Stimulated activated CD8-positive, alpha-beta memory T cell treated with anti-CD3 and anti-CD28 coated beads, Interleukin-12 subunit alpha, Interleukin-12 subunit beta, amount 100 ng/mL, for 1 hour (primary cell): ENCODE data around the gene GAMT.
A peak's percentile ranks its signal among the peaks of the same experiment; 100 is the strongest.

ENCODE experiments used
- DNase-seq: peaks from one replicate; pipeline ENCODE4 v3.0.0-alpha.2; 2020; ENCODE audit warnings: low read depth

Gene GAMT

GRCh38 chr19:1384478-1385110 is 16.7 kb downstream of the GAMT start:
- DNase-seq = no peak

DNA sequence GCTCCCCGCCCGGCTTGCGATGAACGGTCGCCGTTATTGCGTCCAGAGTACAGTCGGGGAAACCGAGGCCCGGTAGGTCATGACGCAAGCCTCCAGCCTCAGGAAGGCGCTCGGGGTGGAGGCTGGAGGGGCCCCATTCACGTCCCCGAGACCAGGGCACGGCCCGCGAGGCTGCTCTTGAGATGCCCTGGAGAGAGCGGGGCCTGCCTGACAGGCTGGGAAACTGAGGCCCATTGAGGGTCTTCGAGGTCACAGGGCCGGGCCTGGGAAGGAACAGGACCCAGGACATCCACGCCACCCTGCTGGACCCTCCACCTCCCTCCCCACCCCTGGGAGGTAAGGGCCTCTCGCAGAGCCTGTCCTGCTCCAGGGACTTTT is 17.3 kb downstream of the GAMT start:
- no peak for DNase-seq

- peak; percentile 93 for DNase-seq
These were observed 17.8 kb downstream of the GAMT start, which contains the start of gene NDUFS7 for GRCh38 chr19:1383312-1384084. NDUFS7 (plus strand) TSS chr19:1383907; CDS start chr19:1383927, 20 bp downstream.

GRCh38 chr19:1383017-1383311 is 18.4 kb downstream of the GAMT start:
- DNase-seq = no peak

GRCh38 chr19:1382250-1382649 is 19.1 kb downstream of the GAMT start:
- DNase-seq = no peak

DNA sequence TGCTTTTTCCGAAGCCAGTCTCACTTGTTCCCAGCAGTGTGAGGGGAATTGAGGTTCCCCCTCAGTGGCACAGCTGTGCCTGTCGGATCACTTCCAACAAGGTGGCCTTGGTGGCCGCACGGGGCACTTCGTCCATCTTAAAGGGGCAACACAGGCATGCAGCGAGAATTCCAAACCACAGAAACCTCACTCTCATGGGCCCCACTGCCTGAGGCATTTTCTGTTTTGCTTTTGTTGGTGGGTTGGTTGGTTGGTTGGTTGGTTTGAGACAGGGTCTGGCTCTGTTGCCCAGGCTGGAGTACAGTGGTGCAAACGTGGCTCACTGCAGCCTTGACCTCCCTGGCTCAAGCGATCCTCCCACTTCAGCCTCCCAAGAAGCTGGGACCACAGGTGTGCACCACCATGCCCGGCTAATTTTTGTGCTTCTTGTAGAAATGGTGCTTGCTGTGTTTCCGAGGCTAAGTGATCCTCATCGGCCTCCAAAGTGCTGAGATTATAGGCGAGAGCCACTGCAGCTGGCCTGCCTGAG is 21.3 kb downstream of the GAMT start:
- DNase-seq = no peak

GRCh38 chr19:1379126-1379905 is 22.0 kb downstream of the GAMT start:
- DNase-seq = no peak

- no peak for DNase-seq
These were observed 23.2 kb downstream of the GAMT start for GRCh38 chr19:1377965-1378785.

DNA sequence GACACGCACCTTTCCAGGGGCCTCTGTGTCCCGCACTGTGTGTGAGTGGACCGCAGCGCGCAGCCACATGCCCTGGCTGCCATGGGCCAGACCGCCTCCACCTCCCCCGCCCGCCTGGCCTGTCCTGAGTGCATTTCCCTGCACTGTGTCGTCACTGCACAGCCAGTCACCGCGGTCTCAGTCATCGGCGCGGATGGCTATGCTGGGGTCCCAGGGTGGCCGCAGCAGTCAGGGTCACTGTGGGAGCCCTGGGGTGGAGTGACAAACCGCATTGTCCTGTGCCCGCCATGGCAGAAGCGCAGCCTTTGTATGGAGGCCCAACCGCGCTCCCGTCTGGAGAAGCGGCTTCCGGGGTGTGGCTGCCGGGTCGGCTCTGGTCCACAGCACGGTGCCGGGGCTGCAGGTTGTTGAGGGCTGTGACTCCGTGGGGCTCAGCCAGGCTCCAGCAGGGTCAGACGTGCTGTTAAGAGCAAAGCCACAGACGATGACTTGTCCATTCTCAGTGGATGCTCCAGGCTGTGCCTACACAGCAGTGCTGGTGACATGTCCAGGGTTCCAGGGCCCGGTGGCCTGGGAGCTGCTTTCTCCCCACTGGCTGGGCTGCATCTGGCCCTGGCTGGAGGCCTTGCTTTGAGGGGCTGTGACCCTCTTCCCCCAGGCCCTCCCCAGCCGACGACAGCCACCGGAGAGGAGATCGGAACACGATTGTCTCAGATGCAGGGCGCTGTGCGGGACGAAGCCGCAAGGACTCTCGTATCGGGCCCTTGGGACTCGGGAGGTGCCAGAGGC is 24.0 kb downstream of the GAMT start:
- no peak for DNase-seq

DNA sequence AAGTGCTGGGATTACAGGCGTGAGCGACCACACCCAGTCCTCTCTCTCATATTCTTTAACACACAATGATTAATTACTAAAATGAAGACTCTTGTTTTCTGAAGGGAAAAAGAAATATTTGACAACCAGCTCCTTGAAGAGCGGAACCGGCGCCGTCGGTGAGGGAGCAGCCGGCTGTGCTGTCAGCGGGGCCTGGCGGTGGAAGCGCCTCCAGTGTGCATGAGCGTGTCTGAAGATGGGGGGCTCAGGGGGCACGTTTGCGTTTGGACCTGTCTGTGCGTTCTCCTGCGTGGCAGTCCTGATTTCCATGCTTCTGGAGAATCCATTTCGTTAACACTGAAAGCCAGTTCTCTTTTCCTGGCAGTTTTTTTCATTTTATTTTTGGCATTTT is 24.9 kb downstream of the GAMT start:
- no peak for DNase-seq

DNA sequence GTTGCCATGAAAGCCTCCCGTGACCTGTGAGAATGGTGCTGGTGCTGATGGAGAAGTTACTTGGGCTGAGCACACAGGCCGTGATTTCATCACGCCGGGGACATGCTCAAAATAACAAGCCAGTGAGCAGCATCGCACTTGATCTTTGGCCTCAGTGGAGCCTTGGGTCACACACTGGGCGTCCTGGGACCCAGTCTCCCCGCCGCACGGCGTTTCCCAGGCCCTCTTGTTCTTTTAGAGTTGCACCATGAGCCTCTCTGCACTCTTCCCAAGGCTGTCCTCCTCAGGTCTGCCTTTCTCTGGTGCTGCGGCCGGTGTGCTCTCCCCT is 27.1 kb downstream of the GAMT start:
- no peak for DNase-seq

- no peak for DNase-seq
These were observed 27.6 kb downstream of the GAMT start for GRCh38 chr19:1373534-1374249.

DNA sequence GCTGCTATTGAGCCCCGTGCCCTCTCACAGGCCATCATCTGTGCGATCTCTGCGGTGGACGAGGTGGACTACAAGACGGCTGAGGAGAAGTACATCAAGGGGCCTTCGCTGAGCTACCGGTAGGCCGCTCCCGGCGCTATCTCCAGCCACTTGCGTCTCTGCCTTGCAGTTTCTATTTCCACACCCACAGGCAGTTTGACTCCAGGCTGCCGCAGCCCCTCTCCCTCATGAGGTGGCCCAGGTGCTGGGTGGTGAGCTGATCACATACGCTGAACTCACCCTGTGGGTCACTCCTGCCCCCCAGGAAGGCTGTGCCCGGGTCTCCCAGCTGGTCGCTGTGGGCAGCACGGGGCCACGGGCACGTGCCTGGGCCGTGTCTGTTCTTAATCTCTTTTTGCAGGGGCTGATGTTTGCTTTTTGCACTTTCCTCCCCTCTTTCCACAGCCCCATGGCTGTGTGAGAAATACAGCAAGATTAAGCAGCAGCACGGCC is 28.3 kb downstream of the GAMT start:
- no peak for DNase-seq

DNA sequence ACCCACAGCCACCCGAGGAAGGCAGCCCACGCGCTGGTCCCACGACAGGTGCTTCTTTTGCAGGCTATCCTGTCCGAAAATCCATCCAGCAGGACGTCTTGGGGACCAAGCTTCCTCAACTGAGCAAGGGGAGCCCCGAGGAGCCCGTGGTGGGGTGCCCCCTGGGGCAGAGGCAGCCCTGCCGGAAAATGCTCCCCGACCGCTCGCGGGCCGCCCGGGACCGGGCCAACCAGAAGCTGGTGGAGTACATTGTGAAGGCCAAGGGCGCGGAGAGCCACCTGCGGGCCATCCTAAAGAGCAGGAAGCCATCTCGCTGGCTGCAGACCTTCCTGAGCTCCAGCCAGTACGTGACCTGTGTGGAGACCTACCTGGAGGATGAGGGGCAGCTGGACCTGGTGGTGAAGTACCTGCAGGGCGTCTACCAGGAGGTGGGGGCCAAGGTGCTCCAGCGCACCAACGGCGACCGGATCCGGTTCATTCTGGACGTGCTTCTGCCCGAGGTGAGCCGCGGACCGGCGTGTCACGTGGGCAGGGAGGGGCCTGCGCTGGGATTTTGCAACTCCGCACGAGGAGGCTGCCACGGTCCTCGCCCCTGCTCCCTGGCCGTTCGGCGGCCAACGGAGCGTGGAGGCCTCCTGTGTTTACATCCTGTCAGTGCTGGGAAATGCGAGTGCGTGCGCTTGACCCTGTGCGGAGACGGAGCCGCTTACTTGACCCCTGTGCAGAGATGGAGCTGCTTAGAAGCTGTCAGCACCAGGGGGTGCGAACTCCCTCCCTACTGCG is 30.6 kb downstream of the GAMT start:
- no peak for DNase-seq

GRCh38 chr19:1369214-1369805 is 32.0 kb downstream of the GAMT start:
- no peak for DNase-seq

DNA sequence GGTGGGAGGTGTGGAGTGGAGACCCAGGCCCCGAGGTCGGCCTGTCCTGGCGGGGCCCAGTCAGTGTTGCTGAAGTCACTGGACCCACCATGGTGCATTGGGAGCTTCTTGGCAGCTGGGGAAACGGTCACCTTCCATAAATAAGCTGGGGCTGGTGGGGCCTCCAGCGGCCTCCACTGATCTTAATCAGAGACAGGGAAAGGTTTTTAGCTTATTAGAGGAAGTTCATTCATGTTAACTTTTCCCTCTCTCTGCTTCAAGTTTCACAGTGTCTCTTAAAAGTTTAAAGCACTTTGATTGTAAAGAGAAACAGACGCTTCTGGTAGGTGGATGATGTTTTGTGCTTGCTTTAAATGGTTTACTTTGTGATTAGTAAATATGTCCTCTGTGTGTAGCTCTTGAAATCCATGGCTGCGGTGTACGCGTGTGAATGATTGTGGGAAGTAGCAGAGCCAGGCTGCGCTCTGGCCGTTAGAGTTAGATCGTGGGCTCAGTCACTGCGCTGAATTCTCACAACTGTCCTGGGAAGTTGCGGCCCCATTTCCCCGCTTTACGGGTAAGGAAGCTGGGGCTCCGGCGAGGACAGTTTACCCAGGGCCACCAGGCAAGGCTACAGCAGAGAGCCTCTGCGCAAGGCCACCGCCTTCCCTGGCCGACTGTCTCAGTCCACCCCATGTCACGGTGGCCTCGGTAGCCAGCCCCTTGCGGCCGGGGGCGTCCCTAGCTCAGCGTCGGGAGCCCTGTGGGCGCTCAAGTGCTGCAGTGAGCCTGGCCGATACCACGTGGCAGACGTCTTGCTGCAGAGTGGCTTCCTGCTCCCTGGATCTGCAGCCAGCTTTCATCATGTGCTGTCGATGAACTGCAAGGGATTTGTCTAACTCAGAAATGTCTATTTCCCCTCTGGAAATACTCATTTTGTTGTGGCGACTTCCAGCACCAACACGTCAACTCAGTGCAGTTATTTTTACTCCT is 34.2 kb downstream of the GAMT start:
- DNase-seq = no peak

DNA sequence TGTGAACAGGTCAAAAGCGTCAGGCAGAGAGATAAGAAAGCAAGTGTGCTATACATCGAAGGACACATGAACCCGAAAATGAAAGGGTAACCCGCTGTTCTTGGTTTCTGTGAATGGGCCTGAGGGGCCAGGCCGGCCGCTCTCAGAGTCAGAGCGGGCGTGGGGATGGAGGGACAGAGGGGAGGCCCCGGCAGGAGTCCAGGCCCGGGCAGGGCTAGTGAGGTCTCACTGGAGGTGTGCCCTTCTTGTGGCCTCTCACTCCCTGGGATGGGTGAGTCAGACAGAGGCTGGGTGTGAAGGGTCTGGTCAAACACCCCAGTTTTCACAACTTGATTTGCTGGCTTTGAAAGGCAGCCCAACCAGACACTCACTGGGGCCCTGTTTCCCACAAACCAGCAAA is 35.0 kb downstream of the GAMT start:
- no peak for DNase-seq
